Measurements from ENCODE around the gene PON1. TPM values are rescaled to one million over a fixed set of nuclear protein-coding genes. Genes with fewer than 3 reads are reported as not detected.

Gene PON1
- total and polyA plus RNA-seq, 2 experiments from 2014 or later: 0.51 TPM; not detected in 1

DNA sequence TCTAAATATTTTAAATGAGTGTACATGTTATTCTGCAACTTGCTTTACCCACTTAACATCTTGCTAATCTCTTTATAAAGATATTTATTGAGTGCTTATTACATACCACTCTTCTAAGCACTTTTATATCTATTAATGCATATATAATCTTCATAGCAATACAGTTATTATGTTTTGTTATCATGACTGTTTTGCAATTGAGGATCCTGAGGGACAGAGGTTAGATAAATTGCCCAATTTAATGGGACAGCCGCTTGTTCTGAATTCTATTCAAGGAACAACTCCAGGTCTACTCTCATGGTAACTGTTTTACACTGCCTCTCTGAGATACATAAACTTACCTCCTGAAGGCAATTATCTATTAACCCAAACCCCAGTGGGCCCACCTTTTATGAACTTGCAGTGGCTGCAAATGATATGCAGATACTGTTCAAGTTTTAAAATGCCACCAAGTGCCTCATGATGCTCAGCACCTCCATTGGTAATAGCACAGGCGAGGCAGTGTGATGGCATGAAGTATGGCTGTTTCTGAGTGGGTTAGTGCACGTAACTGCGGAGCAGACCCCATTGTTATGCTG lies 60.5 kb downstream of the PON1 start:
- H3K4me3 ChIP-seq: no peak overlapping the region
- no peaks in the 10 kb centered on the region for H3K27me3 ChIP-seq
- H3K4me1 ChIP-seq (ENCODE audit: low read depth): no peaks in the 10 kb centered on the region
- peak in 1 of 2 donors; percentile 19 for DNase-seq (ENCODE audit: low read depth in 1 of 2, low spot score in 1 of 2)
- no peak overlapping the region for H3K27ac ChIP-seq
- H3K36me3 ChIP-seq: no peaks in the 10 kb centered on the region
- TF ChIP-seq, protein P1, sequence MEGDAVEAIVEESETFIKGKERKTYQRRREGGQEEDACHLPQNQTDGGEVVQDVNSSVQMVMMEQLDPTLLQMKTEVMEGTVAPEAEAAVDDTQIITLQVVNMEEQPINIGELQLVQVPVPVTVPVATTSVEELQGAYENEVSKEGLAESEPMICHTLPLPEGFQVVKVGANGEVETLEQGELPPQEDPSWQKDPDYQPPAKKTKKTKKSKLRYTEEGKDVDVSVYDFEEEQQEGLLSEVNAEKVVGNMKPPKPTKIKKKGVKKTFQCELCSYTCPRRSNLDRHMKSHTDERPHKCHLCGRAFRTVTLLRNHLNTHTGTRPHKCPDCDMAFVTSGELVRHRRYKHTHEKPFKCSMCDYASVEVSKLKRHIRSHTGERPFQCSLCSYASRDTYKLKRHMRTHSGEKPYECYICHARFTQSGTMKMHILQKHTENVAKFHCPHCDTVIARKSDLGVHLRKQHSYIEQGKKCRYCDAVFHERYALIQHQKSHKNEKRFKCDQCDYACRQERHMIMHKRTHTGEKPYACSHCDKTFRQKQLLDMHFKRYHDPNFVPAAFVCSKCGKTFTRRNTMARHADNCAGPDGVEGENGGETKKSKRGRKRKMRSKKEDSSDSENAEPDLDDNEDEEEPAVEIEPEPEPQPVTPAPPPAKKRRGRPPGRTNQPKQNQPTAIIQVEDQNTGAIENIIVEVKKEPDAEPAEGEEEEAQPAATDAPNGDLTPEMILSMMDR (IDR thresholded peaks at IDR 0.05; ENCODE audit: low read depth, low read length): no peak
- no peaks in the 10 kb centered on the region for H3K9me3 ChIP-seq (ENCODE audit: low read depth)

DNA sequence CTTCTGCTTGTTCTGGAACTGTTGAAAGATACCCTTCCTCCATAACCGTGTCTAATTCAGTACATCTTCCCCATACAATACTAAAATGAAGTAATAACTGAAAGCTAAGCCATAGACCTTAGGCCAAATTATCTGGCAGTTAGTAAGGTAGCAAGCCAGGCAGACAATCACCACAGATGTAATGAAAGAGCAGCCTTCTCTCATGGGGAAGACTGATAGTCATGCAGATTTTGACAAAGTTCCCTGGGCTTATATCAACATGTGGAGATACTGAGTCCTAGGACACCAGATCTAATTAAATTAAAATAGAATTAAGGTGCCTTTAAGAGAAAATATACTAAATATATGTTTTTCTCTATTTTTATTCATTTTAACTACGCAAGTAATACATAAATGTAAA lies 61.5 kb downstream of the PON1 start:
- Histone ChIP-seq H3K4me1 (ENCODE audit: low read depth) (no peaks in the 10 kb centered on the region), H3K36me3 (no peaks in the 10 kb centered on the region), H3K4me3 (no peak overlapping the region), H3K27me3 (no peaks in the 10 kb centered on the region), H3K9me3 (ENCODE audit: low read depth) (no peaks in the 10 kb centered on the region), H3K27ac (no peak overlapping the region)
- no peak for DNase-seq (ENCODE audit: low read depth in 1 of 2, low spot score in 1 of 2)
- TF ChIP-seq, protein P1 (IDR thresholded peaks at IDR 0.05; ENCODE audit: low read depth, low read length): no peak

DNA sequence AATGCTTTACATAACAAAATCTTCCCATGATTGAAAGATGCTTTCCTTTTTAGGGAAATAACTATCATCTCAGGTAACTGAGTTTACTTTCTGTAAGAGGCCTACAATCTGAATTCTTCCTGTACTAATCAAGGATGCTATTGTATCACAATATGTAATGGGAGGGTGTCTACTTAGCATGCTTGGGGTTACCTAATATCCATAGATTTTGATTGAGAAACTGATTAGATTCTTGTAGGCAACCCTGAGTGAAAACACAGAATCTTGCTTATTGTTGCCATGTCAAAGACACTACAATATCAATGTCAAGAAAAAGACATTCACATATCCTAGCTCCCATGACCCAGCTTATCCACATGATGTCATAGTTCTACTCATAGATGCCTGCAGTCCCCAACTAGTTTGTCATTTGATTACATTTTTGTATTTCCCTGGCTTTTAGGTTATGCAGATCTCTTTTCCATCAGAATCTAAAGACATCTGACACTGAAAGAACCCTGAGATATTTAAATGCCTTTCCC lies 62.4 kb downstream of the PON1 start:
- H3K36me3 ChIP-seq: no peaks in the 10 kb centered on the region
- H3K27me3 ChIP-seq: no peaks in the 10 kb centered on the region
- H3K4me3 ChIP-seq: no peak overlapping the region
- no peak for DNase-seq (ENCODE audit: low read depth in 1 of 2, low spot score in 1 of 2)
- TF ChIP-seq, protein P1 (IDR thresholded peaks at IDR 0.05; ENCODE audit: low read depth, low read length): no peak
- H3K4me1 ChIP-seq (ENCODE audit: low read depth): no peaks in the 10 kb centered on the region
- no peak overlapping the region for H3K27ac ChIP-seq
- H3K9me3 ChIP-seq (ENCODE audit: low read depth): no peaks in the 10 kb centered on the region

DNA sequence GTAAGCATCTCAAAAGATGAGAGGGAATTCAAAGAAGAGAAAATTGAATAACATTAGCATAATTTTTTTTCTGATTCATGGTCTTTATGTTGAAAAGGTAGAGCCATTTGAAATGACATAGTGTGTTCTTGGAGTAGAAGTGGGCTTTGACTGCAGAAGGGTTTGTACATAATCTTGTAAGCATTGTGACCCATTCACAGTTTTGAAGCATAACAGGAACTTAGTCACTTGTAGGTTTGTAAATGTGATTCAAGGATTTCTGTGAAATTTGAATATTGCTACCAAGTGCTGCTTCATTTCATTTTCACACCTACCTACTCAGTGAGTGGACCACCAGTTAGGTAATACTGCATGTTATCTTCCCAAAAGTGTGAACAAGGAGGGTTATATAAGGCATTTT lies 68.6 kb downstream of the PON1 start:
- H3K27me3 ChIP-seq: no peaks in the 10 kb centered on the region
- no peaks in the 10 kb centered on the region for H3K9me3 ChIP-seq (ENCODE audit: low read depth)
- TF ChIP-seq, protein P1 (IDR thresholded peaks at IDR 0.05; ENCODE audit: low read depth, low read length): no peak
- H3K4me3 ChIP-seq: no peak overlapping the region
- H3K27ac ChIP-seq: no peak overlapping the region
- no peaks in the 10 kb centered on the region for H3K4me1 ChIP-seq (ENCODE audit: low read depth)
- no peak for DNase-seq (ENCODE audit: low read depth in 1 of 2, low spot score in 1 of 2)
- H3K36me3 ChIP-seq: no peaks in the 10 kb centered on the region

DNA sequence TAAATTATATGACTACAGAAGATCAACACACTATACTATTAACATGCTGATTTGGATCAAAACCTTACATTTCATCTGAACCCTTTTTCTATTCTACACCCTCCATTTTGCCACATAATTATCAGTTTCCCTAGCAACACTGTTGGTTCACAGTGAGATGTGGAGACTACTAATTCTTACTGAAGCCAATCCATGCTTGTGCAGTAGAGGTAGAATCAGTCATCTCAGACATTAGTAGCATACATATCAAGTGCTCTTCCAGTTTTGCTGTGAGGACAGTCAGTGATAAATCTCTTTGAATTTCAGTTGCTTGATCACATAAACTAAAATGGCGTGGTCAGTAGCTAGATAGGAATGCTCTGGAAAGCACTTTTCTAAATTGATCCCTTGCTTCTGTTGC lies 70.3 kb downstream of the PON1 start:
- Histone ChIP-seq H3K27me3 (no peaks in the 10 kb centered on the region), H3K36me3 (no peaks in the 10 kb centered on the region), H3K9me3 (ENCODE audit: low read depth) (no peaks in the 10 kb centered on the region), H3K27ac (no peak overlapping the region), H3K4me1 (ENCODE audit: low read depth) (peaks cover 4% of the 10 kb centered on the region), H3K4me3 (no peak overlapping the region)
- no peak for DNase-seq (ENCODE audit: low read depth in 1 of 2, low spot score in 1 of 2)
- TF ChIP-seq, protein P1 (IDR thresholded peaks at IDR 0.05; ENCODE audit: low read depth, low read length): no peak

Measured in cardiac muscle cell (in vitro differentiated cells and primary cell).